HEK293 (cell line): Measurements from ENCODE around the gene FAM83D.

Experiments
- CTCF ChIA-PET: fragments of 350-600 bp; formaldehyde crosslinking; extraction: SDS; loops from one replicate; lab custom pipeline; 2021; ENCODE audit warnings: antibody characterized with exemption; lab: Yijun Ruan, JAX
- POLR2A ChIA-PET: fragments of 300-600 bp; formaldehyde crosslinking; extraction: SDS; loops from one replicate; lab custom pipeline; 2020; ENCODE audit warnings: antibody characterized with exemption, inconsistent platforms; lab: Yijun Ruan, JAX
- H3K27ac ChIP-seq: fragments of 200-500 bp; sonication (Bioruptor generic); 2 replicates; pipeline ENCODE4 v1.5.1; 2014; ENCODE audit warnings: low read depth, low read length, control low read depth, inconsistent platforms; ENCODE audit errors: extremely low read depth
- H3K36me3 ChIP-seq, 2 experiments: fragments of 200-500 bp in 1 of 2; sonication (Bioruptor generic) in 1 of 2; 1 replicate in 1 of 2; 2 replicates in 1 of 2; pipeline ENCODE4 v1.5.1; 2014 to 2017; ENCODE audit warnings: inconsistent platforms in 2 of 2, low read length in 2 of 2; ENCODE audit not compliant: control insufficient read depth in 2 of 2, insufficient read depth in 1 of 2
- H3K4me1 ChIP-seq: fragments of 200-500 bp; sonication (Bioruptor generic); 2 replicates; pipeline ENCODE4 v1.5.1; 2014; ENCODE audit warnings: mild to moderate bottlenecking, low read length, inconsistent platforms; ENCODE audit not compliant: control insufficient read depth, insufficient read depth
- H3K4me3 ChIP-seq: 2 replicates; pipeline ENCODE4 v1.5.1; 2011; ENCODE audit warnings: low read depth, mild to moderate bottlenecking, control low read depth, low read length, moderate library complexity
- H3K9me3 ChIP-seq: fragments of 200-500 bp; sonication (Bioruptor generic); 2 replicates; pipeline ENCODE4 v1.5.1; 2014; ENCODE audit warnings: low read depth, low read length, inconsistent platforms; ENCODE audit not compliant: control insufficient read depth, insufficient read depth
- BCL11A ChIP-seq: fragments of 450-650 bp; formaldehyde crosslinking; IDR thresholded peaks from 2 replicates; pipeline ENCODE4 v1.5.1; 2016; ENCODE audit warnings: low read depth, missing biosample characterization, missing genetic modification characterization
- FEZF1 ChIP-seq: fragments of 450-650 bp; formaldehyde crosslinking; IDR thresholded peaks from 2 replicates; pipeline ENCODE4 v1.5.1; 2016; ENCODE audit warnings: missing biosample characterization, missing genetic modification characterization
- MYNN ChIP-seq: fragments of 450-650 bp; formaldehyde crosslinking; IDR thresholded peaks from 2 replicates; pipeline ENCODE4 v1.5.1; 2016; ENCODE audit warnings: missing biosample characterization, missing genetic modification characterization, borderline replicate concordance
- PRDM6 ChIP-seq: fragments of 450-650 bp; formaldehyde crosslinking; IDR thresholded peaks from 2 replicates; pipeline ENCODE4 v1.5.1; 2017; ENCODE audit warnings: missing biosample characterization, missing genetic modification characterization
- SCRT1 ChIP-seq: fragments of 450-650 bp; formaldehyde crosslinking; IDR thresholded peaks from 2 replicates; pipeline ENCODE4 v1.5.1; 2016; ENCODE audit warnings: missing biosample characterization, missing genetic modification characterization, borderline replicate concordance
- TCF7L2 ChIP-seq: IDR thresholded peaks from 2 replicates; pipeline ENCODE4 v1.6.1; 2011; ENCODE audit warnings: low read depth, mild to moderate bottlenecking, inconsistent platforms, low read length, moderate library complexity, borderline replicate concordance
- YY1 ChIP-seq: fragments of 450-650 bp; formaldehyde crosslinking; IDR thresholded peaks from 2 replicates; pipeline ENCODE4 v1.5.1; 2018; ENCODE audit warnings: missing biosample characterization, missing genetic modification characterization
- ZBTB17 ChIP-seq: fragments of 450-650 bp; formaldehyde crosslinking; IDR thresholded peaks from 2 replicates; pipeline ENCODE4 v1.5.1; 2016; ENCODE audit warnings: missing biosample characterization, missing genetic modification characterization
- ZBTB21 ChIP-seq: fragments of 450-650 bp; formaldehyde crosslinking; IDR thresholded peaks from 2 replicates; pipeline ENCODE4 v1.5.1; 2017; ENCODE audit warnings: missing biosample characterization, missing genetic modification characterization
- ZEB2 ChIP-seq: fragments of 450-650 bp; formaldehyde crosslinking; IDR thresholded peaks from 2 replicates; pipeline ENCODE4 v1.5.1; 2016; ENCODE audit warnings: missing biosample characterization, missing genetic modification characterization
- ZNF221 ChIP-seq: fragments of 450-650 bp; formaldehyde crosslinking; IDR thresholded peaks from 2 replicates; pipeline ENCODE4 v1.5.1; 2017; ENCODE audit warnings: missing biosample characterization, missing genetic modification characterization, borderline replicate concordance
- ZNF335 ChIP-seq: fragments of 450-650 bp; formaldehyde crosslinking; conservative IDR thresholded peaks from 2 replicates; pipeline ENCODE4 v1.5.1; 2016; ENCODE audit warnings: missing biosample characterization, missing genetic modification characterization
- ZNF350 ChIP-seq: fragments of 450-650 bp; formaldehyde crosslinking; IDR thresholded peaks from 2 replicates; pipeline ENCODE4 v1.5.0; 2017; ENCODE audit warnings: missing biosample characterization, mild to moderate bottlenecking, missing genetic modification characterization
- ZNF354C ChIP-seq: fragments of 450-650 bp; formaldehyde crosslinking; IDR thresholded peaks from 2 replicates; pipeline ENCODE4 v1.5.1; 2016; ENCODE audit warnings: missing biosample characterization, missing genetic modification characterization, low read depth, borderline replicate concordance
- ZNF37A ChIP-seq: fragments of 450-650 bp; IDR thresholded peaks from 2 replicates; pipeline ENCODE4 v1.5.1; 2018; ENCODE audit warnings: missing biosample characterization, missing genetic modification characterization
- ZNF391 ChIP-seq: fragments of 450-650 bp; formaldehyde crosslinking; IDR thresholded peaks from 2 replicates; pipeline ENCODE4 v1.5.1; 2016; ENCODE audit warnings: low read depth, missing biosample characterization, missing genetic modification characterization, borderline replicate concordance
- ZNF416 ChIP-seq: fragments of 450-650 bp; formaldehyde crosslinking; IDR thresholded peaks from 2 replicates; pipeline ENCODE4 v1.5.1; 2016; ENCODE audit warnings: missing biosample characterization, missing genetic modification characterization
- ZNF510 ChIP-seq: fragments of 450-650 bp; formaldehyde crosslinking; IDR thresholded peaks from 2 replicates; pipeline ENCODE4 v1.5.1; 2018; ENCODE audit warnings: mild to moderate bottlenecking, missing genetic modification characterization, missing biosample characterization; ENCODE audit not compliant: insufficient replicate concordance
- ZNF514 ChIP-seq: fragments of 450-650 bp; formaldehyde crosslinking; IDR thresholded peaks from 2 replicates; pipeline ENCODE4 v1.5.1; 2016; ENCODE audit warnings: missing biosample characterization, missing genetic modification characterization
- ZNF529 ChIP-seq: fragments of 450-650 bp; formaldehyde crosslinking; IDR thresholded peaks from 2 replicates; pipeline ENCODE4 v1.5.1; 2017; ENCODE audit warnings: missing genetic modification characterization, missing biosample characterization; ENCODE audit not compliant: insufficient replicate concordance
- ZNF544 ChIP-seq: fragments of 450-650 bp; formaldehyde crosslinking; IDR thresholded peaks from 2 replicates; pipeline ENCODE4 v1.5.0; 2017; ENCODE audit warnings: missing biosample characterization, missing genetic modification characterization
- ZNF555 ChIP-seq: fragments of 450-650 bp; formaldehyde crosslinking; conservative IDR thresholded peaks from 2 replicates; pipeline ENCODE4 v1.5.1; 2017; ENCODE audit warnings: missing biosample characterization, mild to moderate bottlenecking, missing genetic modification characterization, inconsistent platforms
- ZNF571 ChIP-seq: fragments of 450-650 bp; formaldehyde crosslinking; IDR thresholded peaks from 2 replicates; pipeline ENCODE4 v1.5.0; 2017; ENCODE audit warnings: missing biosample characterization, missing genetic modification characterization
- ZNF600 ChIP-seq: fragments of 450-650 bp; formaldehyde crosslinking; IDR thresholded peaks from 2 replicates; pipeline ENCODE4 v1.5.1; 2016; ENCODE audit warnings: missing biosample characterization, missing genetic modification characterization
- ZNF664 ChIP-seq: fragments of 450-650 bp; formaldehyde crosslinking; IDR thresholded peaks from 2 replicates; pipeline ENCODE4 v1.5.1; 2016; ENCODE audit warnings: missing biosample characterization, missing genetic modification characterization
- ZNF704 ChIP-seq: fragments of 450-650 bp; formaldehyde crosslinking; IDR thresholded peaks from 2 replicates; pipeline ENCODE4 v1.5.1; 2016; ENCODE audit warnings: missing biosample characterization, missing genetic modification characterization
- ZNF76 ChIP-seq: fragments of 450-650 bp; formaldehyde crosslinking; IDR thresholded peaks from 2 replicates; pipeline ENCODE4; 2016; ENCODE audit warnings: low read depth, missing biosample characterization, missing genetic modification characterization, borderline replicate concordance
- ZNF791 ChIP-seq: fragments of 450-650 bp; formaldehyde crosslinking; IDR thresholded peaks from 2 replicates; pipeline ENCODE4 v1.5.1; 2016; ENCODE audit warnings: missing biosample characterization, missing genetic modification characterization
- ZNF830 ChIP-seq: fragments of 450-650 bp; IDR thresholded peaks from 2 replicates; pipeline ENCODE4 v1.5.0; 2018; ENCODE audit warnings: missing biosample characterization, missing genetic modification characterization, low read depth, mild to moderate bottlenecking, moderate library complexity
- ZNF837 ChIP-seq: fragments of 450-650 bp; formaldehyde crosslinking; IDR thresholded peaks from 2 replicates; pipeline ENCODE4 v1.5.1; 2016; ENCODE audit warnings: missing biosample characterization, missing genetic modification characterization
- ZNF843 ChIP-seq: fragments of 450-650 bp; formaldehyde crosslinking; IDR thresholded peaks from 2 replicates; pipeline ENCODE4 v1.5.1; 2016; ENCODE audit warnings: missing biosample characterization, missing genetic modification characterization
- TF ChIP-seq, protein P1 (sequence below): IDR thresholded peaks from 2 replicates; pipeline ENCODE4 v1.6.1; 2011; ENCODE audit warnings: mild to moderate bottlenecking, low read depth, low read length, borderline replicate concordance
- TF ChIP-seq, protein P2 (sequence below): fragments of 450-650 bp; formaldehyde crosslinking; IDR thresholded peaks from 2 replicates; pipeline ENCODE4 v1.5.1; 2017; ENCODE audit warnings: missing biosample characterization, missing genetic modification characterization

FAM83D gene

DNA sequence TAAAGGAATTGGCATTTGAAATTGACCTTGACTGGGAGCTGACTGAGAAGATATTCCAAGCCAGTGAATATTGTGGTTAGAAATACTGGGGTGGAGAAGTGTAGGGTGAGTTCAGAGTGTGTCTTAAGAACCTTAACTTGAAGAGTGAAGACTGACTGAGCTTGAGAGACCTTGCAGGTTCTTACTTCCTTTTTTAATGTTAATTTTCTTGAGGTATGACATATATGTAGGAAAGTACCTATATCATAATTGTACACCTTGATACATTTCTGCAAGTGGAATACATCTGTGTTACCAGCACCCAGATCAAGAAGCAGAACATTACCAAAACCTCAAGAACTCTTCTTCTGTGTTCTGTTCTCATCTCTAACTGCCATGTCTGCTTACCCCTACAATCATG lies 46.9 kb downstream of the FAM83D start:
- CTCF ChIA-PET, result no interaction called here
- no peak for TF ChIP-seq ZNF571 (tag by site-specific recombination)
- TF ChIP-seq ZNF335 (tag by site-specific recombination), result no peak
- TF ChIP-seq ZNF510, result no peak
- TF ChIP-seq ZBTB17 (tag by site-specific recombination), result no peak
- no peak for TF ChIP-seq ZNF514 (tag by site-specific recombination)
- no peak for TF ChIP-seq ZNF37A (tag by site-specific recombination)
- no peak for TF ChIP-seq ZNF555 (tag by site-specific recombination)
- TF ChIP-seq ZNF221 (tag by site-specific recombination), result no peak
- TF ChIP-seq BCL11A (tag by site-specific recombination), result no peak
- TF ChIP-seq, all 188 proteins: peak for 0
- Histone ChIP-seq H3K9me3 (no peaks in the 10 kb centered on the region), H3K27ac (no peak overlapping the region), H3K4me3 (no peak overlapping the region), H3K4me1 (peaks cover 5% of the 10 kb centered on the region; the same call in 1 of the 2 replicates), H3K36me3 (peaks cover 9 to 65% of the 10 kb centered on the region in 2 experiments)
- POLR2A ChIA-PET, result no interaction called here

- ChIA-PET CTCF (no interaction called here), POLR2A (no interaction called here)
- peaks cover 5% of the 10 kb centered on the region; the same call in 1 of the 2 replicates for H3K4me1 ChIP-seq
- H3K9me3 ChIP-seq, result no peaks in the 10 kb centered on the region
- no peak overlapping the region for H3K4me3 ChIP-seq
- peaks cover 5 to 64% of the 10 kb centered on the region in 2 experiments for H3K36me3 ChIP-seq
- no peak overlapping the region for H3K27ac ChIP-seq
- TF ChIP-seq ZNF416 (tag by site-specific recombination) (no peak), ZNF600 (peak; percentile 65), ZNF830 (tag by site-specific recombination) (no peak), YY1 (tag by site-specific recombination) (no peak), ZNF837 (no peak), ZBTB21 (no peak), ZEB2 (no peak), MYNN (tag by site-specific recombination) (no peak), ZNF76 (tag by site-specific recombination) (no peak), ZNF544 (tag by site-specific recombination) (no peak), ZNF704 (tag by site-specific recombination) (no peak), ZNF335 (tag by site-specific recombination) (0 out of 2 replicates have a peak, but pooled peaks have one; percentile 36), ZNF354C (tag by site-specific recombination) (no peak), ZNF391 (tag by site-specific recombination) (no peak), ZNF350 (tag by site-specific recombination) (no peak), ZNF791 (tag by site-specific recombination) (no peak), FEZF1 (tag by site-specific recombination) (peak; percentile 16; the same call in 1 of the 2 replicates), ZNF529 (tag by site-specific recombination) (no peak), ZNF843 (no peak), ZNF664 (tag by site-specific recombination) (no peak), SCRT1 (tag by site-specific recombination) (peak; percentile 77; the same call in 1 of the 2 replicates), PRDM6 (tag by site-specific recombination) (peak; percentile 73), TCF7L2 (no peak)
- TF ChIP-seq, protein P1, sequence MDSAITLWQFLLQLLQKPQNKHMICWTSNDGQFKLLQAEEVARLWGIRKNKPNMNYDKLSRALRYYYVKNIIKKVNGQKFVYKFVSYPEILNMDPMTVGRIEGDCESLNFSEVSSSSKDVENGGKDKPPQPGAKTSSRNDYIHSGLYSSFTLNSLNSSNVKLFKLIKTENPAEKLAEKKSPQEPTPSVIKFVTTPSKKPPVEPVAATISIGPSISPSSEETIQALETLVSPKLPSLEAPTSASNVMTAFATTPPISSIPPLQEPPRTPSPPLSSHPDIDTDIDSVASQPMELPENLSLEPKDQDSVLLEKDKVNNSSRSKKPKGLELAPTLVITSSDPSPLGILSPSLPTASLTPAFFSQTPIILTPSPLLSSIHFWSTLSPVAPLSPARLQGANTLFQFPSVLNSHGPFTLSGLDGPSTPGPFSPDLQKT, result no peak
- TF ChIP-seq, protein P2, sequence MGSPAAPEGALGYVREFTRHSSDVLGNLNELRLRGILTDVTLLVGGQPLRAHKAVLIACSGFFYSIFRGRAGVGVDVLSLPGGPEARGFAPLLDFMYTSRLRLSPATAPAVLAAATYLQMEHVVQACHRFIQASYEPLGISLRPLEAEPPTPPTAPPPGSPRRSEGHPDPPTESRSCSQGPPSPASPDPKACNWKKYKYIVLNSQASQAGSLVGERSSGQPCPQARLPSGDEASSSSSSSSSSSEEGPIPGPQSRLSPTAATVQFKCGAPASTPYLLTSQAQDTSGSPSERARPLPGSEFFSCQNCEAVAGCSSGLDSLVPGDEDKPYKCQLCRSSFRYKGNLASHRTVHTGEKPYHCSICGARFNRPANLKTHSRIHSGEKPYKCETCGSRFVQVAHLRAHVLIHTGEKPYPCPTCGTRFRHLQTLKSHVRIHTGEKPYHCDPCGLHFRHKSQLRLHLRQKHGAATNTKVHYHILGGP (tag by site-specific recombination), result no peak
Measured at GRCh38 chr20:38973645-38974044, 47.4 kb downstream of the FAM83D start.
